Measurements from ENCODE around the gene ESRRA.

The ESRRA gene

GRCh38 chr11:64304032-64304315 lies 1.4 kb upstream of the ESRRA start:
- Histone ChIP-seq H3K23ac (ENCODE audit: low read length in 2 of 2) (no peak overlapping the region), H3K4me2 (ENCODE audit: low read length, poor library complexity, severe bottlenecking) (no peak overlapping the region), H3K27ac (ENCODE audit: low read length, poor library complexity, severe bottlenecking) (no peak overlapping the region), H3K4ac (ENCODE audit: low read depth in 1 of 2, low read length in 2 of 2) (no peak overlapping the region), H2BK120ac (ENCODE audit: low read depth, low read length) (no peak overlapping the region), H3K9ac (ENCODE audit: low read length) (peak overlapping the region; percentile 90), H4K91ac (ENCODE audit: low read length) (no peak overlapping the region), H3K9me3 (ENCODE audit: control insufficient read depth, low read length) (no peaks in the 10 kb centered on the region), H2AFZ (ENCODE audit: low read depth, low read length) (no peak overlapping the region), H2AK5ac (ENCODE audit: low read length, severe bottlenecking) (peak overlapping the region; percentile 49), H4K8ac (ENCODE audit: low read length) (peak overlapping the region; percentile 16), H3K14ac (ENCODE audit: low read length in 2 of 2) (peak overlapping the region in 1 of 2 experiments; percentile 92), H3K36me3 (ENCODE audit: control insufficient read depth in 1 of 2, insufficient read depth in 2 of 2, low read depth in 1 of 2, low read length in 2 of 2) (no peaks in the 10 kb centered on the region), H2BK15ac (ENCODE audit: low read depth, poor library complexity, severe bottlenecking) (no peak overlapping the region), H3K27me3 (ENCODE audit: control insufficient read depth in 1 of 2, insufficient read depth in 1 of 2, low read length in 2 of 2) (peaks cover 15 to 17% of the 10 kb centered on the region in 2 experiments), H3K4me3 (ENCODE audit: insufficient read depth in 1 of 2, low read depth in 1 of 2, low read length in 2 of 2) (peak overlapping the region in 1 of 2 experiments; percentile 80), H3K4me1 (ENCODE audit: control insufficient read depth, insufficient read depth, low read depth, low read length) (peaks cover 37% of the 10 kb centered on the region), H3K79me1 (replicated peaks; ENCODE audit: low read length, poor library complexity, severe bottlenecking) (peaks cover 13% of the 10 kb centered on the region), H2BK5ac (ENCODE audit: low read depth, low read length, poor library complexity, severe bottlenecking) (no peak overlapping the region), H3K18ac (ENCODE audit: low read depth in 1 of 2, low read length in 2 of 2) (peak overlapping the region in 1 of 2 experiments; percentile 62), H2BK12ac (ENCODE audit: low read length in 2 of 2) (peak overlapping the region in 1 of 2 experiments; percentile 64)
- WGBS = 41% methylated on average over 4 of the region's 5 CpGs
- no peak for DNase-seq

GRCh38 chr11:64304316-64305072 lies 830 bp upstream of the ESRRA start:
- Histone ChIP-seq H2BK15ac (ENCODE audit: low read depth, poor library complexity, severe bottlenecking) (peak overlapping the region; percentile 64), H4K8ac (ENCODE audit: low read length) (peak overlapping the region; percentile 36), H3K79me1 (replicated peaks; ENCODE audit: low read length, poor library complexity, severe bottlenecking) (peaks cover 13% of the 10 kb centered on the region), H3K36me3 (ENCODE audit: control insufficient read depth in 1 of 2, insufficient read depth in 2 of 2, low read depth in 1 of 2, low read length in 2 of 2) (no peaks in the 10 kb centered on the region), H2BK12ac (ENCODE audit: low read length in 2 of 2) (peak overlapping the region; percentile 41 to 61), H3K14ac (ENCODE audit: low read length in 2 of 2) (peak overlapping the region in 1 of 2 experiments; percentile 92), H3K9ac (ENCODE audit: low read length) (peak overlapping the region; percentile 90), H2AK5ac (ENCODE audit: low read length, severe bottlenecking) (no peak overlapping the region), H3K4me1 (ENCODE audit: control insufficient read depth, insufficient read depth, low read depth, low read length) (peaks cover 32% of the 10 kb centered on the region), H3K27ac (ENCODE audit: low read length, poor library complexity, severe bottlenecking) (peak overlapping the region; percentile 76), H3K4ac (ENCODE audit: low read depth in 1 of 2, low read length in 2 of 2) (peak overlapping the region in 1 of 2 experiments; percentile 83), H4K91ac (ENCODE audit: low read length) (peak overlapping the region; percentile 61), H2BK120ac (ENCODE audit: low read depth, low read length) (peak overlapping the region; percentile 39), H2AFZ (ENCODE audit: low read depth, low read length) (peak overlapping the region; percentile 74), H3K4me2 (ENCODE audit: low read length, poor library complexity, severe bottlenecking) (peak overlapping the region; percentile 87), H2BK5ac (ENCODE audit: low read depth, low read length, poor library complexity, severe bottlenecking) (no peak overlapping the region), H3K4me3 (ENCODE audit: insufficient read depth in 1 of 2, low read depth in 1 of 2, low read length in 2 of 2) (peak overlapping the region; percentile 65 to 80), H3K27me3 (ENCODE audit: control insufficient read depth in 1 of 2, insufficient read depth in 1 of 2, low read length in 2 of 2) (peaks cover 14 to 15% of the 10 kb centered on the region in 2 experiments), H3K9me3 (ENCODE audit: control insufficient read depth, low read length) (no peaks in the 10 kb centered on the region), H3K23ac (ENCODE audit: low read length in 2 of 2) (peak overlapping the region in 1 of 2 experiments; percentile 79), H3K18ac (ENCODE audit: low read depth in 1 of 2, low read length in 2 of 2) (peak overlapping the region; percentile 62 to 75)
- peak; percentile 92 for DNase-seq
- WGBS = 1% methylated on average over 46 of the region's 46 CpGs

GRCh38 chr11:64305691-64306562 lies 603 bp downstream of the ESRRA start:
- peaks cover 0 to under 1% of the 10 kb centered on the region in 2 experiments for H3K27me3 ChIP-seq (ENCODE audit: control insufficient read depth in 1 of 2, insufficient read depth in 1 of 2, low read length in 2 of 2)
- H2BK12ac ChIP-seq (ENCODE audit: low read length in 2 of 2) = peak overlapping the region in 1 of 2 experiments; percentile 51
- H2AFZ ChIP-seq (ENCODE audit: low read depth, low read length) = no peak overlapping the region
- H2BK15ac ChIP-seq (ENCODE audit: low read depth, poor library complexity, severe bottlenecking) = peak overlapping the region; percentile 77
- H3K4me3 ChIP-seq (ENCODE audit: insufficient read depth in 1 of 2, low read depth in 1 of 2, low read length in 2 of 2) = peak overlapping the region; percentile 80 to 83
- H4K8ac ChIP-seq (ENCODE audit: low read length) = peak overlapping the region; percentile 93
- peak overlapping the region; percentile 81 to 85 for H3K18ac ChIP-seq (ENCODE audit: low read depth in 1 of 2, low read length in 2 of 2)
- H3K4me1 ChIP-seq (ENCODE audit: control insufficient read depth, insufficient read depth, low read depth, low read length) = peaks cover 18% of the 10 kb centered on the region
- H3K9ac ChIP-seq (ENCODE audit: low read length) = peak overlapping the region; percentile 85
- H3K23ac ChIP-seq (ENCODE audit: low read length in 2 of 2) = peak overlapping the region in 1 of 2 experiments; percentile 70
- peak overlapping the region; percentile 64 for H2BK120ac ChIP-seq (ENCODE audit: low read depth, low read length)
- H3K79me1 ChIP-seq (replicated peaks; ENCODE audit: low read length, poor library complexity, severe bottlenecking) = peaks cover 16% of the 10 kb centered on the region
- H3K9me3 ChIP-seq (ENCODE audit: control insufficient read depth, low read length) = no peaks in the 10 kb centered on the region
- H3K27ac ChIP-seq (ENCODE audit: low read length, poor library complexity, severe bottlenecking) = peak overlapping the region; percentile 8
- peak overlapping the region in 1 of 2 experiments; percentile 96 for H3K14ac ChIP-seq (ENCODE audit: low read length in 2 of 2)
- H2BK5ac ChIP-seq (ENCODE audit: low read depth, low read length, poor library complexity, severe bottlenecking) = no peak overlapping the region
- peak overlapping the region; percentile 27 for H2AK5ac ChIP-seq (ENCODE audit: low read length, severe bottlenecking)
- peak overlapping the region; percentile 87 for H4K91ac ChIP-seq (ENCODE audit: low read length)
- no peaks in the 10 kb centered on the region for H3K36me3 ChIP-seq (ENCODE audit: control insufficient read depth in 1 of 2, insufficient read depth in 2 of 2, low read depth in 1 of 2, low read length in 2 of 2)
- peak; percentile 40 for DNase-seq
- WGBS = 1% methylated on average over 51 of the region's 71 CpGs
- peak overlapping the region; percentile 99 for H3K4me2 ChIP-seq (ENCODE audit: low read length, poor library complexity, severe bottlenecking)
- peak overlapping the region; percentile 39 to 54 for H3K4ac ChIP-seq (ENCODE audit: low read depth in 1 of 2, low read length in 2 of 2)

- H3K4me1 ChIP-seq (ENCODE audit: control insufficient read depth, insufficient read depth, low read depth, low read length) = peaks cover 18% of the 10 kb centered on the region
- peak overlapping the region in 1 of 2 experiments; percentile 31 for H3K23ac ChIP-seq (ENCODE audit: low read length in 2 of 2)
- no peak overlapping the region for H2AFZ ChIP-seq (ENCODE audit: low read depth, low read length)
- no peak for DNase-seq
- H4K91ac ChIP-seq (ENCODE audit: low read length) = peak overlapping the region; percentile 87
- no peaks in the 10 kb centered on the region for H3K27me3 ChIP-seq (ENCODE audit: control insufficient read depth in 1 of 2, insufficient read depth in 1 of 2, low read length in 2 of 2)
- peaks cover 19% of the 10 kb centered on the region for H3K79me1 ChIP-seq (replicated peaks; ENCODE audit: low read length, poor library complexity, severe bottlenecking)
- H3K4ac ChIP-seq (ENCODE audit: low read depth in 1 of 2, low read length in 2 of 2) = peak overlapping the region in 1 of 2 experiments; percentile 54
- H3K4me3 ChIP-seq (ENCODE audit: insufficient read depth in 1 of 2, low read depth in 1 of 2, low read length in 2 of 2) = peak overlapping the region; percentile 80 to 83
- peak overlapping the region; percentile 54 for H2BK15ac ChIP-seq (ENCODE audit: low read depth, poor library complexity, severe bottlenecking)
- H3K18ac ChIP-seq (ENCODE audit: low read depth in 1 of 2, low read length in 2 of 2) = peak overlapping the region; percentile 14 to 81
- H3K36me3 ChIP-seq (ENCODE audit: control insufficient read depth in 1 of 2, insufficient read depth in 2 of 2, low read depth in 1 of 2, low read length in 2 of 2) = no peaks in the 10 kb centered on the region
- peak overlapping the region in 1 of 2 experiments; percentile 96 for H3K14ac ChIP-seq (ENCODE audit: low read length in 2 of 2)
- H2BK120ac ChIP-seq (ENCODE audit: low read depth, low read length) = no peak overlapping the region
- H3K9me3 ChIP-seq (ENCODE audit: control insufficient read depth, low read length) = no peaks in the 10 kb centered on the region
- H3K4me2 ChIP-seq (ENCODE audit: low read length, poor library complexity, severe bottlenecking) = peak overlapping the region; percentile 99
- H4K8ac ChIP-seq (ENCODE audit: low read length) = peak overlapping the region; percentile 93
- peak overlapping the region; percentile 85 for H3K9ac ChIP-seq (ENCODE audit: low read length)
- WGBS = 34% methylated on average over 9 of the region's 9 CpGs
- peak overlapping the region in 1 of 2 experiments; percentile 54 for H2BK12ac ChIP-seq (ENCODE audit: low read length in 2 of 2)
- no peak overlapping the region for H2BK5ac ChIP-seq (ENCODE audit: low read depth, low read length, poor library complexity, severe bottlenecking)
- H2AK5ac ChIP-seq (ENCODE audit: low read length, severe bottlenecking) = peak overlapping the region; percentile 31
- H3K27ac ChIP-seq (ENCODE audit: low read length, poor library complexity, severe bottlenecking) = no peak overlapping the region
Observed at GRCh38 chr11:64306563-64306875, 1.2 kb downstream of the ESRRA start.

Measured in mesenchymal stem cell (in vitro differentiated cells and primary cell).